Type B pancreatic cell (in vitro differentiated cells): ENCODE data around the gene ARPC1A. TPM values are rescaled to one million over a fixed set of nuclear protein-coding genes. Genes with fewer than 3 reads are reported as not detected.

Experiments used
- DNase-seq: peaks from one replicate; pipeline ENCODE4 v3.0.0; 2021; ENCODE audit warnings: mixed read lengths; ENCODE audit not compliant: unreplicated experiment; ENCODE audit errors: extremely low spot score
- H3K27ac Mint-ChIP-seq: 2 replicates; pipeline ENCODE4 v1.8.0; 2021; ENCODE audit warnings: mild to moderate bottlenecking, mixed read lengths
- H3K27me3 Mint-ChIP-seq: 2 replicates; pipeline ENCODE4 v1.8.0; 2021; ENCODE audit warnings: mixed read lengths
- H3K36me3 Mint-ChIP-seq: 2 replicates; pipeline ENCODE4 v1.8.0; 2021; ENCODE audit warnings: mixed read lengths
- H3K4me1 Mint-ChIP-seq: one replicate; pipeline ENCODE4 v1.8.0; 2021; ENCODE audit warnings: mixed read lengths; ENCODE audit not compliant: unreplicated experiment
- H3K4me3 Mint-ChIP-seq: 2 replicates; pipeline ENCODE4 v1.8.0; 2021; ENCODE audit warnings: mild to moderate bottlenecking, mixed read lengths
- H3K9me3 Mint-ChIP-seq: 2 replicates; pipeline ENCODE4 v1.8.0; 2021; ENCODE audit warnings: mixed read lengths
- total RNA-seq: library from RNA; stranded (reverse); gene quantifications from 2 replicates; pipeline ENCODE4 v1.2.1, GENCODE V29; 2021; ENCODE audit warnings: low replicate concordance
- TF ChIP-seq, protein P1 (sequence below): fragments of 200-600 bp; sonication (generic); conservative IDR thresholded peaks from 2 replicates; pipeline ENCODE4 v1.5.0; 2021; ENCODE audit warnings: antibody characterized with exemption, mild to moderate bottlenecking

The ARPC1A gene
- total RNA-seq, 1 donor from 2014 or later = 164 TPM

DNA sequence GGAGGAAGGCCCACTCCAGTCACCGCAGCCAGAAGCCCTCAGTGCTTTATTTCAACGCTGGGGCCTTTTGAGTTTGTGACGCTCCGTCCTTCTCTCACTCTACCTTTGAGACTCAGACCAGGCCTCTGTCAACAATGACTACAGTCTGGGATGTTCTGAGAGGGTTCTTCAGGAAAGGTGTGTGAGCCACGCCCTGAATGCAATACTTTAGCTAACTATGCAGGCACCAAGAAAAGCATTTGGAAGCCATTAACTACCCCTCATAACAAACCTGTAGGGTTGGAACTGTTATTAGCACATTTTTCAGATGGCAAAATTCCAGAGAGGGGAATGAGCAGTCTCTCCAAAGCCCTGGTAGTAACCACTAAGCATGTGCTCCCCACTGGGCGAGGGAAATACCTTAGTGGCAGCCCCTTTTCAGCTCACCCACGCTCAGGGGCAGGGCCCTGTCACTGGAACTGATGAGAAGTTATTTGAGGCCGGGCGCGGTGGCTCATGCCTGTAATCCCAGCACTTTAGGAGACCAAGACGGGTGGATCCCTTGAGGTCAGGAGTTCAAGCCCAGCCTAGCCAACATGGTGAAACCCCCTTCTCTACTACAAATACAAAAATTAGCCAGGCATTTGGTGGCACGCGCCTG is 43.2 kb downstream of the ARPC1A start:
- H3K27ac Mint-ChIP-seq = peak overlapping the region; percentile 100
- peak overlapping the region; percentile 77 for H3K4me3 Mint-ChIP-seq
- H3K9me3 Mint-ChIP-seq = no peaks in the 10 kb centered on the region
- TF ChIP-seq, protein P1, sequence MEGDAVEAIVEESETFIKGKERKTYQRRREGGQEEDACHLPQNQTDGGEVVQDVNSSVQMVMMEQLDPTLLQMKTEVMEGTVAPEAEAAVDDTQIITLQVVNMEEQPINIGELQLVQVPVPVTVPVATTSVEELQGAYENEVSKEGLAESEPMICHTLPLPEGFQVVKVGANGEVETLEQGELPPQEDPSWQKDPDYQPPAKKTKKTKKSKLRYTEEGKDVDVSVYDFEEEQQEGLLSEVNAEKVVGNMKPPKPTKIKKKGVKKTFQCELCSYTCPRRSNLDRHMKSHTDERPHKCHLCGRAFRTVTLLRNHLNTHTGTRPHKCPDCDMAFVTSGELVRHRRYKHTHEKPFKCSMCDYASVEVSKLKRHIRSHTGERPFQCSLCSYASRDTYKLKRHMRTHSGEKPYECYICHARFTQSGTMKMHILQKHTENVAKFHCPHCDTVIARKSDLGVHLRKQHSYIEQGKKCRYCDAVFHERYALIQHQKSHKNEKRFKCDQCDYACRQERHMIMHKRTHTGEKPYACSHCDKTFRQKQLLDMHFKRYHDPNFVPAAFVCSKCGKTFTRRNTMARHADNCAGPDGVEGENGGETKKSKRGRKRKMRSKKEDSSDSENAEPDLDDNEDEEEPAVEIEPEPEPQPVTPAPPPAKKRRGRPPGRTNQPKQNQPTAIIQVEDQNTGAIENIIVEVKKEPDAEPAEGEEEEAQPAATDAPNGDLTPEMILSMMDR = no peak
- DNase-seq = no peak
- peaks cover 18% of the 10 kb centered on the region for H3K4me1 Mint-ChIP-seq
- H3K36me3 Mint-ChIP-seq = peaks cover 15% of the 10 kb centered on the region
- H3K27me3 Mint-ChIP-seq = no peaks in the 10 kb centered on the region

DNA sequence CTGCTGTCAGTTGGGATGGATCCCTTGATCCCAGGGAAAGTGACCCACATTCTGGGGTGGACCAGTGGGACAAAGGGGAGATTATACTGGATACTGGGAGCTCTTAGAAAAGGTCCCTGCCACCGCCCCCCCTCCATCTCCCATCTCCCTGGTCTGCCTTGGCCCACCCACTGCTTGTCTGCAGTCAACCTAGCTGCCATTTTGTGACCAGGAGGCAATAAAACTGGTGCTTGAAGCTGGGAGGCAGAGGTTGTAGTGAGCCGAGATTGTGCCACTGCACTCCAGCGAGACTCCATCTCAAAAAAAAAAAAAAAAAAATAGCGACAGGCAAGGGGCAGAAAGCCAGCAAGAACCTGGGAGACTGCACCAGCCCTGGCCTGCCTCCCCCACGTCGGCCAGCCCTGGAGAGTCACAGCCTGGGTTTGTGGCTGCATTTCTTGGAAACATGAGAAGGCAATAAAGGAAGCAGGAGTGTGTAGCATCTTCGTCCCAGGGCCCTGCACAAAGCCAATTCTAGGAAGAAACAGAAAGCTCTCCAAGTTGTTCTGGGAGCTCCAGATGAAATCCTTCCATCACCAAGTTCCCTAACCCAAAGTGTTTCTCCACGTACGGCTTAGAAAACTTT is 44.2 kb downstream of the ARPC1A start:
- no peak overlapping the region for H3K4me3 Mint-ChIP-seq
- H3K27me3 Mint-ChIP-seq = no peaks in the 10 kb centered on the region
- peak overlapping the region; percentile 100 for H3K27ac Mint-ChIP-seq
- TF ChIP-seq, protein P1 = no peak
- peaks cover 18% of the 10 kb centered on the region for H3K4me1 Mint-ChIP-seq
- H3K36me3 Mint-ChIP-seq = peaks cover 15% of the 10 kb centered on the region
- no peak for DNase-seq
- H3K9me3 Mint-ChIP-seq = no peaks in the 10 kb centered on the region

DNA sequence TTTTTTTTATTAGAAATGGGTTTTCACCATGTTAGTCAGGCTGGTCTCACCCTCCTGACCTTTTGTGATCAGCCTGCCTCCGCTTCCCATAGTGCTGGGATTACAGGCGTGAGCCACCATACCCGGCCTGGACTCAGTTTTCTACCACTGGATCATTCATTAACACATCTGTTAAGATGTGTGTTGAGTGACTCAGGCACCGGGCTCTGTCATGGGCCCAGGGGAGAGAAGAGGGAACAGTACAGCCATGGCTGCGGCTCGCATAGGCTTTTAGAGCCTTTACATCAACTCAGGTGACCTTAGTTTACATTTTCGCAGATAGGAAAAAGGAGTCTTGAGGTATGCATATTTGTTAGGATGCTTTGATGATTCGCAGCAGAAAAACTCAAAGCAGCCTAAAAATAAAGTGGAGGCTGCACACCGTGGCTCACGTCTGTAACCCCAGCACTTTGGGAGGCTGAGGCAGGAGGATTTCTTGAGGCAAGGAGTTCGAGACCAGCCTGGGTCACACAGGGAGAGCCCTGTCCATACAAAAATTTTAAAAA is 45.8 kb downstream of the ARPC1A start:
- peaks cover 9% of the 10 kb centered on the region for H3K36me3 Mint-ChIP-seq
- no peaks in the 10 kb centered on the region for H3K9me3 Mint-ChIP-seq
- DNase-seq = no peak
- H3K27ac Mint-ChIP-seq = peak overlapping the region; percentile 76
- TF ChIP-seq, protein P1 = no peak
- H3K4me3 Mint-ChIP-seq = peak overlapping the region; percentile 28
- H3K4me1 Mint-ChIP-seq = peaks cover 15% of the 10 kb centered on the region
- H3K27me3 Mint-ChIP-seq = no peaks in the 10 kb centered on the region

DNA sequence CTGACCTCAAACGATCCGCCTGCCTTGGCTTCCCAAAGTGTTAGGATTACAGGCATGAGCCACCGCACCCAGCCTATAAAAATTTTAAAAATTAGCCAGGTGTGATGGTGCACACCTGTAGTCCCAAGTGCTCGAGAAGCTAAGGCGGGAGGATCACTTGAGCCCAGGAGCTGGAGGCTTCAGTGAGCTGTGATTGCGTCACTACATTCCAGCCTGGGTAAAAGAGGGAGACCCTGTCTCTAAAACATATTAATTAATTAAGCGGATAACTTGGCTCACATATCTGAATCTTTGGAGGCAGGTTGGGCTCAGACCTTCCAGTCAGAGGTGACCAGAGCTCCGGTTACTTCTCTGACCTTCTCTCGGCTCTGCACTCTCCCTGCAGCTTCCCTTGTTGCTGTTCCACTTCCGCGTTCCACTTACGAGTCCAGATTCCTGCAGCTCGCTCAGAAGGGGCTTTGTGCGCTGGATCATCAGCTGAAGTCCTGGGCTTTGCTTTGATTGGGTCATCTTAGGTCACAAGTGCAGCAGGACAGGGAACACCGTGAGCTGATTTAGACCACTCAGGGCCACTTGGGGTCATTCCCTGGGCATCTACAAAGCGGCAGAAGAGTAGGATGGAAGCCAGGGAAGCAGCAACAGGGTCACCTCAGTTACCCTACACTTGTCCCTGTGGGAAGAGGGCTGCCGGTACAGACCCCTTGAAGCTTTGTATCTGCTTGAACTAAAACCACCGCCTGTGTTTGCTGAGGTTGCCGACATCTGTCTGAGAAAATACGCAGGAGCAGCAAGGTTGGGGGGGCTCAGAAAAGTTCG is 46.8 kb downstream of the ARPC1A start:
- Mint-ChIP-seq H3K27me3 (no peaks in the 10 kb centered on the region), H3K4me1 (peaks cover 13% of the 10 kb centered on the region), H3K36me3 (peaks cover 4% of the 10 kb centered on the region), H3K27ac (peak overlapping the region; percentile 97), H3K9me3 (no peaks in the 10 kb centered on the region), H3K4me3 (peak overlapping the region; percentile 87)
- TF ChIP-seq, protein P1 = no peak
- DNase-seq = no peak

DNA sequence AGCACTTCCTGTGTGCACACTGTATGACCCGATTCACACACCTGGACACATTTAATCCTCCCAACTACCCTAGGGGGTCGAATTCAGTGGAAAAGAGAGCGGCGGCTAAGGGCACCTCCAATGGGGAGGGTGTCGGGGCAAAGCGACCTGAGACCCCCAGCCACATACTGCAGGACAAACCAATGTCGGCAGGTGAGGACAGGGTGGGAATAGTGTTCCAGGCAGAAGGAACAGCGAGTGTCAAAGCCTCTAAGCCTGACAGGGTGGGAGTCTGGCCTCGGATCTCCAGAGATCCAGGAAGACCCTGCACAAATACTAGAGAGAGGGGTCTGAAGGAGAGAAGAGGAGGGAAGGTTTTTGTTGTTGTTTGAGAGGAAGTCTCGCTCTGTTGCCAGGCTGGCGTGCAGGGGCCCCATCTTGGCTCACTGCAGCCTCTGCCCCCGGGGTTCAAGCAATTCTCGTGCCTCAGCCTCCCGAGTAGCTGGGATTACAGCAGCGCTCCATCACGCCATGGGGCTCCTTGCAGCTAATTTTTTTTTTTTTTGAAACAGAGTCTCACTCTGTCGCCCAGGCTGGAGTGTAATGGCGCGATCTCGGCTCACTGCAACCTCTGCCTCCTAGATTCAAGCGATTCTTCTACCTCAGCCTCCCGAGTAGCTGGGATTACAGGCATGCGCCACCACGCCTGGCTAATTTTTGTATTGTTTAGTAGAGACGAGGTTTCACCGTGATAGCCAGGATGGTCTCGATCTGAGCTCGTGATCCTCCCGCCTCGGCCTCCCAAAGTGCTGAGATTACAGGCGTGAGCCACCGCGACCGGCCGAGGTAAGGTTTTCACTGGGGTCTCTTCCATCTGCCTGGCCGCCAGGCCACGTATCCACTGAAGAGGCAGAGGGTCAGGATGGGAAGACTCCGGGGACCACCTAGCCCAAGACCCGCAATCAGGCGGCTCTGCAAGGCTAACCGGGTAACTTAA is 47.7 kb downstream of the ARPC1A start:
- H3K36me3 Mint-ChIP-seq = peaks cover 4% of the 10 kb centered on the region
- H3K4me3 Mint-ChIP-seq = peak overlapping the region; percentile 87
- peak overlapping the region; percentile 97 for H3K27ac Mint-ChIP-seq

More for the DNA sequence above, 47.7 kb downstream of the ARPC1A start:
- TF ChIP-seq, protein P1 = no peak
- no peaks in the 10 kb centered on the region for H3K27me3 Mint-ChIP-seq
- no peaks in the 10 kb centered on the region for H3K9me3 Mint-ChIP-seq
- DNase-seq = no peak
- H3K4me1 Mint-ChIP-seq = peaks cover 13% of the 10 kb centered on the region
